Measurements from ENCODE around the gene IMMP2L. TPM values are rescaled to one million over a fixed set of nuclear protein-coding genes. Genes with fewer than 3 reads are reported as not detected.

IMMP2L gene
- total RNA-seq, 1 experiment from 2014 or later = 13.6 TPM

DNA sequence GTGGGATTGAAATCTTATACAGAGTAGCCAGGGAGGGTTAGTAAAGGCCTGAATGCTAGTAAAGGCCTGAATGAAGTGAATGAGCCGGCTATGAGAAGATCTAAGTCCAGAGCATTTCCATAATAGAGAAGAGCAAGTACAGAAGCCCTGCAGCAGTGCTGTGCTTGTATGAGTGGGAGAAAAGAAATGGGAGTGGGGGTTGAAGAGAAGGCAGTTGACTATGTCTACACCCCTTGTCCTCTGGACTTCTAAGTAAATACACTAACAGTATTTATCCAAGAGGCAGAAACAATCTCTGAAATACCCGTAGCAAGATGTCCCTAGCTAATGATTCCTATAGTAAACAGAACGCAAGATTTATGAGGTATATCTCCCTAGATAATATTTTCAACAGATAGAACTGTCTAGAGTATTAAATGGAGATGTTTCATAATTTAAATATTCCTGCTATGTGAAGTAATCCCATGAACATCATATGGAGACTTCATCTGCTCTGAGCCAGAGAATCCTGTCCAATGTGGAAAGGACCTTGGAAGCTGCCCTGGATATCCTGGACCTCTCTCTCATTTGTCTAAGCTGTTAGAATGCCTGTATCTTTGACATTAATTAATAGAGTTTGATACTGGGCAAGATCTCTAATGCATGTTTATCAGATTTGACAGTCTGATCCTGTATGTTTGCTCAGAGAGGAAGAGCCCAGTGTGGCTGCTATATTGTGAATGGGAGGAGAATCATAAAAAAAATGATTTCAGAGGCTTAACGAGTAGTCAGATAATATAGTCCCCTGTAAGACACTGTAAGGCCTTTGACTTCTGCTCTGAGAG lies 299.8 kb downstream of the IMMP2L start (continued):
- TF ChIP-seq, protein P1, sequence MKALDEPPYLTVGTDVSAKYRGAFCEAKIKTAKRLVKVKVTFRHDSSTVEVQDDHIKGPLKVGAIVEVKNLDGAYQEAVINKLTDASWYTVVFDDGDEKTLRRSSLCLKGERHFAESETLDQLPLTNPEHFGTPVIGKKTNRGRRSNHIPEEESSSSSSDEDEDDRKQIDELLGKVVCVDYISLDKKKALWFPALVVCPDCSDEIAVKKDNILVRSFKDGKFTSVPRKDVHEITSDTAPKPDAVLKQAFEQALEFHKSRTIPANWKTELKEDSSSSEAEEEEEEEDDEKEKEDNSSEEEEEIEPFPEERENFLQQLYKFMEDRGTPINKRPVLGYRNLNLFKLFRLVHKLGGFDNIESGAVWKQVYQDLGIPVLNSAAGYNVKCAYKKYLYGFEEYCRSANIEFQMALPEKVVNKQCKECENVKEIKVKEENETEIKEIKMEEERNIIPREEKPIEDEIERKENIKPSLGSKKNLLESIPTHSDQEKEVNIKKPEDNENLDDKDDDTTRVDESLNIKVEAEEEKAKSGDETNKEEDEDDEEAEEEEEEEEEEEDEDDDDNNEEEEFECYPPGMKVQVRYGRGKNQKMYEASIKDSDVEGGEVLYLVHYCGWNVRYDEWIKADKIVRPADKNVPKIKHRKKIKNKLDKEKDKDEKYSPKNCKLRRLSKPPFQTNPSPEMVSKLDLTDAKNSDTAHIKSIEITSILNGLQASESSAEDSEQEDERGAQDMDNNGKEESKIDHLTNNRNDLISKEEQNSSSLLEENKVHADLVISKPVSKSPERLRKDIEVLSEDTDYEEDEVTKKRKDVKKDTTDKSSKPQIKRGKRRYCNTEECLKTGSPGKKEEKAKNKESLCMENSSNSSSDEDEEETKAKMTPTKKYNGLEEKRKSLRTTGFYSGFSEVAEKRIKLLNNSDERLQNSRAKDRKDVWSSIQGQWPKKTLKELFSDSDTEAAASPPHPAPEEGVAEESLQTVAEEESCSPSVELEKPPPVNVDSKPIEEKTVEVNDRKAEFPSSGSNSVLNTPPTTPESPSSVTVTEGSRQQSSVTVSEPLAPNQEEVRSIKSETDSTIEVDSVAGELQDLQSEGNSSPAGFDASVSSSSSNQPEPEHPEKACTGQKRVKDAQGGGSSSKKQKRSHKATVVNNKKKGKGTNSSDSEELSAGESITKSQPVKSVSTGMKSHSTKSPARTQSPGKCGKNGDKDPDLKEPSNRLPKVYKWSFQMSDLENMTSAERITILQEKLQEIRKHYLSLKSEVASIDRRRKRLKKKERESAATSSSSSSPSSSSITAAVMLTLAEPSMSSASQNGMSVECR (CRISPR knock-in tag; IDR thresholded peaks at IDR 0.05; ENCODE audit: borderline replicate concordance) = no peak
- no peak for TF ChIP-seq RELA (CRISPR knock-in tag; IDR thresholded peaks at IDR 0.05; ENCODE audit: borderline replicate concordance)
- TF ChIP-seq, protein P2, sequence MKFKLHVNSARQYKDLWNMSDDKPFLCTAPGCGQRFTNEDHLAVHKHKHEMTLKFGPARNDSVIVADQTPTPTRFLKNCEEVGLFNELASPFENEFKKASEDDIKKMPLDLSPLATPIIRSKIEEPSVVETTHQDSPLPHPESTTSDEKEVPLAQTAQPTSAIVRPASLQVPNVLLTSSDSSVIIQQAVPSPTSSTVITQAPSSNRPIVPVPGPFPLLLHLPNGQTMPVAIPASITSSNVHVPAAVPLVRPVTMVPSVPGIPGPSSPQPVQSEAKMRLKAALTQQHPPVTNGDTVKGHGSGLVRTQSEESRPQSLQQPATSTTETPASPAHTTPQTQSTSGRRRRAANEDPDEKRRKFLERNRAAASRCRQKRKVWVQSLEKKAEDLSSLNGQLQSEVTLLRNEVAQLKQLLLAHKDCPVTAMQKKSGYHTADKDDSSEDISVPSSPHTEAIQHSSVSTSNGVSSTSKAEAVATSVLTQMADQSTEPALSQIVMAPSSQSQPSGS (CRISPR knock-in tag; IDR thresholded peaks at IDR 0.05; ENCODE audit: borderline replicate concordance, low read depth) = no peak
- TF ChIP-seq KAT7 (CRISPR knock-in tag; IDR thresholded peaks at IDR 0.05; ENCODE audit: borderline replicate concordance) = no peak
- TF ChIP-seq, protein P3, sequence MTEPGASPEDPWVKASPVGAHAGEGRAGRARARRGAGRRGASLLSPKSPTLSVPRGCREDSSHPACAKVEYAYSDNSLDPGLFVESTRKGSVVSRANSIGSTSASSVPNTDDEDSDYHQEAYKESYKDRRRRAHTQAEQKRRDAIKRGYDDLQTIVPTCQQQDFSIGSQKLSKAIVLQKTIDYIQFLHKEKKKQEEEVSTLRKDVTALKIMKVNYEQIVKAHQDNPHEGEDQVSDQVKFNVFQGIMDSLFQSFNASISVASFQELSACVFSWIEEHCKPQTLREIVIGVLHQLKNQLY (CRISPR knock-in tag; IDR thresholded peaks at IDR 0.05) = no peak
- TF ChIP-seq EMX1 (CRISPR knock-in tag; IDR thresholded peaks at IDR 0.05) = no peak
- no peak for TF ChIP-seq SMAD3 (CRISPR knock-in tag; IDR thresholded peaks at IDR 0.05; ENCODE audit: borderline replicate concordance)
- TF ChIP-seq, protein P4, sequence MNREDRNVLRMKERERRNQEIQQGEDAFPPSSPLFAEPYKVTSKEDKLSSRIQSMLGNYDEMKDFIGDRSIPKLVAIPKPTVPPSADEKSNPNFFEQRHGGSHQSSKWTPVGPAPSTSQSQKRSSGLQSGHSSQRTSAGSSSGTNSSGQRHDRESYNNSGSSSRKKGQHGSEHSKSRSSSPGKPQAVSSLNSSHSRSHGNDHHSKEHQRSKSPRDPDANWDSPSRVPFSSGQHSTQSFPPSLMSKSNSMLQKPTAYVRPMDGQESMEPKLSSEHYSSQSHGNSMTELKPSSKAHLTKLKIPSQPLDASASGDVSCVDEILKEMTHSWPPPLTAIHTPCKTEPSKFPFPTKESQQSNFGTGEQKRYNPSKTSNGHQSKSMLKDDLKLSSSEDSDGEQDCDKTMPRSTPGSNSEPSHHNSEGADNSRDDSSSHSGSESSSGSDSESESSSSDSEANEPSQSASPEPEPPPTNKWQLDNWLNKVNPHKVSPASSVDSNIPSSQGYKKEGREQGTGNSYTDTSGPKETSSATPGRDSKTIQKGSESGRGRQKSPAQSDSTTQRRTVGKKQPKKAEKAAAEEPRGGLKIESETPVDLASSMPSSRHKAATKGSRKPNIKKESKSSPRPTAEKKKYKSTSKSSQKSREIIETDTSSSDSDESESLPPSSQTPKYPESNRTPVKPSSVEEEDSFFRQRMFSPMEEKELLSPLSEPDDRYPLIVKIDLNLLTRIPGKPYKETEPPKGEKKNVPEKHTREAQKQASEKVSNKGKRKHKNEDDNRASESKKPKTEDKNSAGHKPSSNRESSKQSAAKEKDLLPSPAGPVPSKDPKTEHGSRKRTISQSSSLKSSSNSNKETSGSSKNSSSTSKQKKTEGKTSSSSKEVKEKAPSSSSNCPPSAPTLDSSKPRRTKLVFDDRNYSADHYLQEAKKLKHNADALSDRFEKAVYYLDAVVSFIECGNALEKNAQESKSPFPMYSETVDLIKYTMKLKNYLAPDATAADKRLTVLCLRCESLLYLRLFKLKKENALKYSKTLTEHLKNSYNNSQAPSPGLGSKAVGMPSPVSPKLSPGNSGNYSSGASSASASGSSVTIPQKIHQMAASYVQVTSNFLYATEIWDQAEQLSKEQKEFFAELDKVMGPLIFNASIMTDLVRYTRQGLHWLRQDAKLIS (CRISPR knock-in tag; IDR thresholded peaks at IDR 0.05; ENCODE audit: borderline replicate concordance) = no peak
- no peak for TF ChIP-seq IRF2 (CRISPR knock-in tag; IDR thresholded peaks at IDR 0.05; ENCODE audit: borderline replicate concordance, low read depth)

DNA sequence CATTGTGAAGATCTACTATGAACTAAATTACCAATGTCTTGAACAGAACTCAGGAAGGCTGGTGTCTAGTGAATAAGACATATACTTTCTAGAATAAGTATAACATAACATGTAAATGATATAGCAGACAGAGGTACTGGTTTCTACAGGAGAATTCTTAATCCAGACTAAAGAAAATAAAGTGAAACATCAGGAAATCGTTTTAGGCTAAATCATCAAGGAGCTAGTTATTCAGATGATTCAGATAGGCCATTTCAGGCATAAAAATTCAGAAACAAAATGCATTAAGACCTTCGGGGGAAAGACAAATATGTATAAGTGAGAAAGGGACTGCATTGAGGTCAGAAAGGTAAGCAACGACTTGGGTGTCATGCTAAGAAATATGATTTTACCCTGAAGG lies 300.8 kb downstream of the IMMP2L start:
- DNase-seq (ENCODE audit: low spot score) (no peak), ATAC-seq (no peak)
- Mint-ChIP-seq H3K36me3 (no peaks in the 10 kb centered on the region), H3K4me1 (peaks cover 2% of the 10 kb centered on the region), H3K4me3 (no peak overlapping the region), H3K9me3 (no peaks in the 10 kb centered on the region), H3K27me3 (ENCODE audit: low read depth) (no peaks in the 10 kb centered on the region), H3K27ac (no peak overlapping the region)
- ChIA-PET CTCF (no interaction called here), POLR2A (no interaction called here)
- TF ChIP-seq NFE2L1 (CRISPR knock-in tag; IDR thresholded peaks at IDR 0.05) = no peak

DNA sequence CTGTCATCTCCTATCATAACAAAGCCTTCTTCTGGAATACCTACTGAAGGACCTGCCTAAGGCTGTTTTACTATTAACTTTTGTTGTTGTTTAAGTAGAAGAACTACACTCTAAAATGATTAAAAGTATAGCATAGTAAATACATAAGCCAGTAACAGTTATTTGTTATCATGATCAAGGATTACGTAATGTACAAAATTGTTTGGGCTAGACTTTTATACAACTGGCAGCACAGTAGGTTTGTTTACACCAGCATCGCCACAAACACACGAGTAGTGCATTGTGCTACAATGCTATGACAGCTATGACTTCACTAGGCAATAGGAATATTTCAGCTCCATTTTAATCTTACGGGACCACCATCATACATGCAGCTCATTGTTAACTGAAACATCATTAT lies 302.3 kb downstream of the IMMP2L start:
- Mint-ChIP-seq H3K27me3 (ENCODE audit: low read depth) (no peaks in the 10 kb centered on the region), H3K36me3 (no peaks in the 10 kb centered on the region), H3K27ac (no peak overlapping the region), H3K4me3 (no peak overlapping the region), H3K9me3 (no peaks in the 10 kb centered on the region), H3K4me1 (no peaks in the 10 kb centered on the region)
- TF ChIP-seq, protein P5, sequence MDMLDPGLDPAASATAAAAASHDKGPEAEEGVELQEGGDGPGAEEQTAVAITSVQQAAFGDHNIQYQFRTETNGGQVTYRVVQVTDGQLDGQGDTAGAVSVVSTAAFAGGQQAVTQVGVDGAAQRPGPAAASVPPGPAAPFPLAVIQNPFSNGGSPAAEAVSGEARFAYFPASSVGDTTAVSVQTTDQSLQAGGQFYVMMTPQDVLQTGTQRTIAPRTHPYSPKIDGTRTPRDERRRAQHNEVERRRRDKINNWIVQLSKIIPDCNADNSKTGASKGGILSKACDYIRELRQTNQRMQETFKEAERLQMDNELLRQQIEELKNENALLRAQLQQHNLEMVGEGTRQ (CRISPR knock-in tag; IDR thresholded peaks at IDR 0.05) = no peak
- ATAC-seq (no peak), DNase-seq (ENCODE audit: low spot score) (no peak)
- POLR2A ChIA-PET = no interaction called here
- CTCF ChIA-PET = no interaction called here

Measured in WTC11 (cell line).